Neural cell (in vitro differentiated cells): ENCODE measurements around the gene PPP2CA. TPM values are rescaled to one million over a fixed set of nuclear protein-coding genes. Genes with fewer than 3 reads are reported as not detected.

Source experiments
- H2AFZ ChIP-seq: fragments of 200-600, 300-800 bp; sonication (generic), shearing (Covaris generic); 2 replicates; pipeline ENCODE4 v1.6.0; 2014; ENCODE audit warnings: low read depth, mild to moderate bottlenecking, antibody characterized with exemption, low read length, moderate library complexity
- H3F3A ChIP-seq: fragments of 200-600 bp; shearing (Covaris generic); 2 replicates; pipeline ENCODE4 v1.6.1; 2016; ENCODE audit warnings: mild to moderate bottlenecking, moderate library complexity, mixed read lengths, antibody characterized with exemption, low read length; ENCODE audit not compliant: insufficient read depth, poor library complexity, severe bottlenecking
- H3K27ac ChIP-seq: fragments of 200-600, 300-800 bp; sonication (generic), shearing (Covaris generic); 2 replicates; pipeline ENCODE4 v1.5.1; 2014; ENCODE audit warnings: mild to moderate bottlenecking, low read length, moderate library complexity
- H3K27me3 ChIP-seq: fragments of 300-800, 200-600 bp; sonication (generic), shearing (Covaris generic); 2 replicates; pipeline ENCODE4 v1.6.0; 2014; ENCODE audit warnings: mild to moderate bottlenecking, low read depth, low read length, moderate library complexity; ENCODE audit not compliant: insufficient read depth
- H3K36me3 ChIP-seq: fragments of 300-800, 200-600 bp; sonication (generic), shearing (Covaris generic); 2 replicates; pipeline ENCODE4 v1.5.1; 2014; ENCODE audit warnings: mild to moderate bottlenecking, antibody characterized with exemption, low read length, moderate library complexity; ENCODE audit not compliant: insufficient read depth
- H3K4me2 ChIP-seq: fragments of 300-800, 200-600 bp; sonication (generic), shearing (Covaris generic); 2 replicates; pipeline ENCODE4 v1.6.0; 2014; ENCODE audit warnings: mild to moderate bottlenecking, low read length
- H3K4me3 ChIP-seq: fragments of 300-800, 200-600 bp; sonication (generic), shearing (Covaris generic); 2 replicates; pipeline ENCODE4 v1.5.1; 2014; ENCODE audit warnings: mild to moderate bottlenecking, low read length, moderate library complexity
- H3K79me2 ChIP-seq: fragments of 200-600 bp; shearing (Covaris generic); replicated peaks from 2 replicates; pipeline ENCODE4 v1.6.0; 2014; ENCODE audit warnings: mild to moderate bottlenecking, low read length, moderate library complexity; ENCODE audit not compliant: insufficient read depth
- H3K9ac ChIP-seq: fragments of 300-800, 200-600 bp; sonication (generic), shearing (Covaris generic); 2 replicates; pipeline ENCODE4 v1.6.1; 2016; ENCODE audit warnings: mild to moderate bottlenecking, low read length, mixed read lengths
- H3K9me2 ChIP-seq: fragments of 200-600 bp; shearing (Covaris generic); 2 replicates; pipeline ENCODE4 v1.6.1; 2016; ENCODE audit warnings: mild to moderate bottlenecking, low read length, mixed read lengths; ENCODE audit not compliant: insufficient read depth
- H3K9me3 ChIP-seq: fragments of 200-600, 300-800 bp; sonication (generic), shearing (Covaris generic); 2 replicates; pipeline ENCODE4 v1.6.1; 2016; ENCODE audit warnings: mild to moderate bottlenecking, mixed run types, low read length, moderate library complexity, mixed read lengths
- H4K20me1 ChIP-seq: fragments of 200-600 bp; shearing (Covaris generic); 2 replicates; pipeline ENCODE4 v1.6.1; 2016; ENCODE audit warnings: mild to moderate bottlenecking, mixed run types; ENCODE audit not compliant: insufficient read depth
- EP300 ChIP-seq: fragments of 450-650 bp; conservative IDR thresholded peaks from 2 replicates; pipeline ENCODE4 v1.6.1; 2014; ENCODE audit warnings: antibody characterized with exemption, mild to moderate bottlenecking, moderate library complexity; ENCODE audit not compliant: poor library complexity, severe bottlenecking
- EZH2 ChIP-seq: fragments of 200-600, 300-800 bp; shearing (Covaris generic), sonication (generic); IDR thresholded peaks from 2 replicates; pipeline ENCODE4 v1.6.1; 2014; ENCODE audit warnings: antibody characterized with exemption, low read length, borderline replicate concordance, mild to moderate bottlenecking; ENCODE audit not compliant: insufficient read depth, poor library complexity, severe bottlenecking
- MXI1 ChIP-seq: fragments of 450-650 bp; conservative IDR thresholded peaks from 2 replicates; pipeline ENCODE4 v1.6.1; 2014; ENCODE audit warnings: antibody characterized with exemption, mild to moderate bottlenecking; ENCODE audit not compliant: poor library complexity, severe bottlenecking
- POLR2AphosphoS5 ChIP-seq: IDR thresholded peaks from 2 replicates; pipeline ENCODE4 v1.6.1; 2012
- RAD21 ChIP-seq: fragments of 450-650 bp; conservative IDR thresholded peaks from 2 replicates; pipeline ENCODE4 v1.6.1; 2014; ENCODE audit warnings: antibody characterized with exemption, mild to moderate bottlenecking, moderate library complexity
- SMC3 ChIP-seq: fragments of 450-650 bp; conservative IDR thresholded peaks from 2 replicates; pipeline ENCODE4 v1.6.1; 2014; ENCODE audit warnings: antibody characterized with exemption, mild to moderate bottlenecking, moderate library complexity; ENCODE audit not compliant: poor library complexity
- TAF1 ChIP-seq: IDR thresholded peaks from 2 replicates; pipeline ENCODE4 v1.6.1; 2012; ENCODE audit warnings: low read depth
- polyA plus RNA-seq: library from polyadenylated mRNA; depleted of rRNA; stranded (reverse); fragments of >200 nt; gene quantifications from 2 replicates; pipeline ENCODE4 v1.2.3, GENCODE V29; 2014
- TF ChIP-seq, protein P1 (sequence below): IDR thresholded peaks from 2 replicates; pipeline ENCODE4 v1.6.1; 2012; ENCODE audit warnings: borderline replicate concordance
- TF ChIP-seq, protein P2 (sequence below): fragments of 450-650 bp; IDR thresholded peaks from 2 replicates; pipeline ENCODE4 v1.5.1; 2014; ENCODE audit warnings: antibody characterized with exemption, mild to moderate bottlenecking, moderate library complexity; ENCODE audit not compliant: poor library complexity, severe bottlenecking

Gene PPP2CA
- polyA plus RNA-seq, 1 donor from 2014 or later, result 251 TPM

DNA sequence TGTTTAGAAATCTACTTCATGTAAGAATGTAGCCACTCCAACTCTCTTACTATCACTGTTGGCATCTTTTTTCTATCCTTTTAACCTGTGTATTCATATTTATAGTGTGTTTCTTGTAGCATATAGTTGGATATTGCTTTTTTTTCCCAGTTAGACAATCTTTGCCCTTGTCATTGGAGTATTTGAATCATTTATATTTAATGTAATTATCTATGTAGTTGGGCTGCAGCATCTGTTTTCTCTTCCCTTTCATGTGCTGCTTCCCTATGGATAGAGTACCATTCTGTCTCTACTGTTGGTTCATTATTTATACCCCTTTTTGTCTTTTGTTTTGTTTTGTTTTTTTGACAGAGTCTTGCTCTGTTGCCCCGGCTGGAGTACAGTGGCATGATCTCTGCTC, 45.2 kb upstream of the PPP2CA start:
- H3K9me2 ChIP-seq, result no peaks in the 10 kb centered on the region
- H3K9me3 ChIP-seq, result no peaks in the 10 kb centered on the region

DNA sequence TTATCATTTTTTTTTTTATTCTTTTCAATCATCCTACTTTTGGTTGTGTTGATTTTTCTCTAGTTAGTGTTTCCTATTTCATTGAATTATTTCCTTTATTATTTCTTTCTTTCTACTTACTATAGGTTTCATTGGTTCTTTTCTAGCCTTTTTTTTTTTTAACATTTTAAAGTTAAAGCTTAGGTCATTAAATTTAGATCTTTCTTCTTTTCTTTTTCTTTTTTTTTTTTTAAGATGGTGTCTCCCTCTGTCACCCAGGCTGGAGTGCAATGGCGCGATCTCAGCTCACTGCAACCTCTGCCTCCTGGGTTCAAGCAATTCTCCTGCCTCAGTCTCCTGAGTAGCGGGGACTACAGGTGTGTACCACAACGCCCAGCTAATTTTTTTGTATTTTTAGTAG, 43.0 kb upstream of the PPP2CA start:
- no peaks in the 10 kb centered on the region for H3K36me3 ChIP-seq
- H3F3A ChIP-seq, result no peaks in the 10 kb centered on the region
- H3K4me3 ChIP-seq, result no peak overlapping the region
- no peaks in the 10 kb centered on the region for H3K9me2 ChIP-seq
- no peak overlapping the region for H3K4me2 ChIP-seq
- TF ChIP-seq, protein P1, sequence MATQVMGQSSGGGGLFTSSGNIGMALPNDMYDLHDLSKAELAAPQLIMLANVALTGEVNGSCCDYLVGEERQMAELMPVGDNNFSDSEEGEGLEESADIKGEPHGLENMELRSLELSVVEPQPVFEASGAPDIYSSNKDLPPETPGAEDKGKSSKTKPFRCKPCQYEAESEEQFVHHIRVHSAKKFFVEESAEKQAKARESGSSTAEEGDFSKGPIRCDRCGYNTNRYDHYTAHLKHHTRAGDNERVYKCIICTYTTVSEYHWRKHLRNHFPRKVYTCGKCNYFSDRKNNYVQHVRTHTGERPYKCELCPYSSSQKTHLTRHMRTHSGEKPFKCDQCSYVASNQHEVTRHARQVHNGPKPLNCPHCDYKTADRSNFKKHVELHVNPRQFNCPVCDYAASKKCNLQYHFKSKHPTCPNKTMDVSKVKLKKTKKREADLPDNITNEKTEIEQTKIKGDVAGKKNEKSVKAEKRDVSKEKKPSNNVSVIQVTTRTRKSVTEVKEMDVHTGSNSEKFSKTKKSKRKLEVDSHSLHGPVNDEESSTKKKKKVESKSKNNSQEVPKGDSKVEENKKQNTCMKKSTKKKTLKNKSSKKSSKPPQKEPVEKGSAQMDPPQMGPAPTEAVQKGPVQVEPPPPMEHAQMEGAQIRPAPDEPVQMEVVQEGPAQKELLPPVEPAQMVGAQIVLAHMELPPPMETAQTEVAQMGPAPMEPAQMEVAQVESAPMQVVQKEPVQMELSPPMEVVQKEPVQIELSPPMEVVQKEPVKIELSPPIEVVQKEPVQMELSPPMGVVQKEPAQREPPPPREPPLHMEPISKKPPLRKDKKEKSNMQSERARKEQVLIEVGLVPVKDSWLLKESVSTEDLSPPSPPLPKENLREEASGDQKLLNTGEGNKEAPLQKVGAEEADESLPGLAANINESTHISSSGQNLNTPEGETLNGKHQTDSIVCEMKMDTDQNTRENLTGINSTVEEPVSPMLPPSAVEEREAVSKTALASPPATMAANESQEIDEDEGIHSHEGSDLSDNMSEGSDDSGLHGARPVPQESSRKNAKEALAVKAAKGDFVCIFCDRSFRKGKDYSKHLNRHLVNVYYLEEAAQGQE, result no peak
- no peak for TF ChIP-seq POLR2AphosphoS5
- no peak for TF ChIP-seq EP300
- no peak for TF ChIP-seq MXI1
- TF ChIP-seq EZH2, result no peak
- TF ChIP-seq, protein P2, sequence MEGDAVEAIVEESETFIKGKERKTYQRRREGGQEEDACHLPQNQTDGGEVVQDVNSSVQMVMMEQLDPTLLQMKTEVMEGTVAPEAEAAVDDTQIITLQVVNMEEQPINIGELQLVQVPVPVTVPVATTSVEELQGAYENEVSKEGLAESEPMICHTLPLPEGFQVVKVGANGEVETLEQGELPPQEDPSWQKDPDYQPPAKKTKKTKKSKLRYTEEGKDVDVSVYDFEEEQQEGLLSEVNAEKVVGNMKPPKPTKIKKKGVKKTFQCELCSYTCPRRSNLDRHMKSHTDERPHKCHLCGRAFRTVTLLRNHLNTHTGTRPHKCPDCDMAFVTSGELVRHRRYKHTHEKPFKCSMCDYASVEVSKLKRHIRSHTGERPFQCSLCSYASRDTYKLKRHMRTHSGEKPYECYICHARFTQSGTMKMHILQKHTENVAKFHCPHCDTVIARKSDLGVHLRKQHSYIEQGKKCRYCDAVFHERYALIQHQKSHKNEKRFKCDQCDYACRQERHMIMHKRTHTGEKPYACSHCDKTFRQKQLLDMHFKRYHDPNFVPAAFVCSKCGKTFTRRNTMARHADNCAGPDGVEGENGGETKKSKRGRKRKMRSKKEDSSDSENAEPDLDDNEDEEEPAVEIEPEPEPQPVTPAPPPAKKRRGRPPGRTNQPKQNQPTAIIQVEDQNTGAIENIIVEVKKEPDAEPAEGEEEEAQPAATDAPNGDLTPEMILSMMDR, result no peak
- no peak for TF ChIP-seq RAD21
- H4K20me1 ChIP-seq, result no peaks in the 10 kb centered on the region
- no peak overlapping the region for H3K9ac ChIP-seq
- no peaks in the 10 kb centered on the region for H3K27me3 ChIP-seq
- no peaks in the 10 kb centered on the region for H3K79me2 ChIP-seq
- no peak overlapping the region for H2AFZ ChIP-seq
- H3K27ac ChIP-seq, result no peak overlapping the region
- H3K9me3 ChIP-seq, result peaks cover 5% of the 10 kb centered on the region

More for the DNA sequence above, 45.2 kb upstream of the PPP2CA start:
- H3K4me3 ChIP-seq, result no peak overlapping the region
- H3K36me3 ChIP-seq, result no peaks in the 10 kb centered on the region
- no peaks in the 10 kb centered on the region for H3K79me2 ChIP-seq
- H2AFZ ChIP-seq, result no peak overlapping the region
- H3F3A ChIP-seq, result no peaks in the 10 kb centered on the region
- no peaks in the 10 kb centered on the region for H4K20me1 ChIP-seq
- no peak overlapping the region for H3K9ac ChIP-seq
- H3K27me3 ChIP-seq, result no peaks in the 10 kb centered on the region
- TF ChIP-seq TAF1 (no peak), RAD21 (no peak)
- H3K27ac ChIP-seq, result no peak overlapping the region
- no peak overlapping the region for H3K4me2 ChIP-seq

DNA sequence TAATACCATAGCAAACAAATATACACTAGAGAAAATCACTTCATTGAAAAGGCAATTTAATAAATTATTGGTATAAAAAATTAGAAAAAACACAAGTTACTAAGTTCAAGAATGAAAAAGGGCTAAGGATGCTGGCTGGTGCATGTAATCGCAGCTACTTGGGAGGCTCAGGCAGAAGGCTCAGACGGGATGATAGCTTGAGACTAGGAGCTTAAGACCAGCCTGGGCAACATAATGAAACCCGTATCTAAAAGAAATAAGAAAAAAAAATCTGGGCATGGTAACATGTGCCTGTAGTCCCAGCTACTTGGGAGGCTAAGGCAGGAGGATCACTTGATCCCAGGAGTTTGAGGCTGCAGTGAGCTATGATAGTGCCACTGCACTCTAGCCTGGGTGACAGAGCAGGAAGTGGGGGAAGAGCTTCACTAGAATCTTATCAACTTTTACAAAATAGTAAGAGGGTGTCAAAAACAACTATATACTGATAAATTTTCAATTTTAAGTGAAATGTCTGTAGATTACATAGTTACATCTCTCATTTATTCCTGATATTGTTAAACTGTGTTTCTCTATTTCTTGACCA, 42.2 kb upstream of the PPP2CA start:
- H3K9me3 ChIP-seq, result peaks cover 5% of the 10 kb centered on the region
- H3K36me3 ChIP-seq, result no peaks in the 10 kb centered on the region
- no peaks in the 10 kb centered on the region for H4K20me1 ChIP-seq
- H3K9me2 ChIP-seq, result no peaks in the 10 kb centered on the region
- no peak for TF ChIP-seq RAD21
- TF ChIP-seq SMC3, result no peak
- no peak for TF ChIP-seq EZH2
- TF ChIP-seq, protein P1, result no peak
- no peak for TF ChIP-seq MXI1
- TF ChIP-seq TAF1, result no peak
- TF ChIP-seq EP300, result no peak
- TF ChIP-seq POLR2AphosphoS5, result no peak
- TF ChIP-seq, protein P2, result no peak
- H3K4me3 ChIP-seq, result no peak overlapping the region
- no peaks in the 10 kb centered on the region for H3K79me2 ChIP-seq
- H3K9ac ChIP-seq, result no peak overlapping the region
- H2AFZ ChIP-seq, result no peak overlapping the region
- H3F3A ChIP-seq, result no peaks in the 10 kb centered on the region
- H3K27ac ChIP-seq, result no peak overlapping the region
- no peaks in the 10 kb centered on the region for H3K27me3 ChIP-seq
- no peak overlapping the region for H3K4me2 ChIP-seq
